GM18873 (cell line): ENCODE measurements around the gene C19orf12.

Experiments used
- ATAC-seq: cut with Tn5 transposase; IDR thresholded peaks from one replicate; pipeline ENCODE4 v1.9.1; 2021; ENCODE audit warnings: mild to moderate bottlenecking, moderate library complexity, moderate number of reproducible peaks; ENCODE audit not compliant: unreplicated experiment, low FRiP score

The C19orf12 gene

DNA sequence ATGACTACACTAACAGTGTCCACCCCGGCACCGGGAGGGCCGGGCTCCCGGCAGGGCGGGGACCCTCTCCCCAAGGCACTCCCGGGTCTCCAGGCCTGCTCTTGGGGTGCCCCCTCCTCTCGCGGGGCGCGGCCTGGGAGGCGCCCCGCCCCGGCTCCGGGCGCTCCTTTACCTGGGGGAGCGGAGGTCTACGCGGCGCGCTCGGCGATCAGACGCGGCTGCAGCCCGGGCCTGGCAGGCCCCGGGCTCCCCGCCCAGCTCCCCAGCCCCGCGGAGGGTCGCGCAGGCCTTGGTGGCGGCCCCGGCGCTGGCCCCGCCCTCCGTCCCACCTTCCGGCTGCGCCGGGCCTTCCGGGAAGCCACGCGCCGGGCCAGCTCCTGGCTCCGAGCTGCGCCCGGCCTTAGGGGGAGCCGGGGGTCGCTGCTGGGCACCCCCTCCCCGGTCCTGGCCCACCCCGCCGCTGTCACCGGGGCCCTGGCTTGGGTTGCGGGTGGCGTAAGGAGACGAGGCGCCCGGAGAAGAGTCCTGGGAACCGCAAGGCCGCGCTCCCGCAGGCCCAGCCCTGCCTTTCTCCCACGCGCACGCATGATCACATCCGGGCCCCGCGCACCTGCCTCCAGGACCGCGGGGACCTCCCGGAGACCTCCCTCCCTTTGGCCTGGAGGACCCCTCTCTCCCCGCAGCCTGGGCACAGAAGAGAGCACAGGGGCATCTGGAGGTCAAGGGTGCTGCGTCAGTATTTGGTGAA is at the start of gene C19orf12:
Gene C19orf12, minus strand, starts transcription at position 309 of the 748 bp plus-strand sequence. CDS start 6,848 bp downstream, outside the sequence.
- ATAC-seq = peak; percentile 55

DNA sequence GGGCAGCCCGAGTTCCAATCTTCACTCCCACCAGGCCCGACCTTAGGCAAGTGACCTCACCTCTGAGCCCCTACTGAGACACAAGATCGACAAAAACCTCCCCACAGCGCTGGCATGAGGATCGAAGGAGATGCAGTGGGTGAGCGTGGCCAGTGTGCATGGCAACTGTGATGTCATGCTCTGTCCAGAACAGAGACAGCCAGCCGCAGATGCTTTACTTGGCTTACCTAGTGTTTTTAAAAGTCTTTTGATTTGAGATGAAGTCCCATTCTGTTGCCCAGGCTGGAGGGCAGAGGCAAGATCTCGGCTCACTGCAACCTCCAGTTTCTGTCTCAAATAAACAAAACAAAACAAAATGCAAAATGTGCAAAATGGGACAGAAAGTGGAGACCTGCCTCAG is 49.3 kb upstream of the C19orf12 start:
- ATAC-seq = no peak

DNA sequence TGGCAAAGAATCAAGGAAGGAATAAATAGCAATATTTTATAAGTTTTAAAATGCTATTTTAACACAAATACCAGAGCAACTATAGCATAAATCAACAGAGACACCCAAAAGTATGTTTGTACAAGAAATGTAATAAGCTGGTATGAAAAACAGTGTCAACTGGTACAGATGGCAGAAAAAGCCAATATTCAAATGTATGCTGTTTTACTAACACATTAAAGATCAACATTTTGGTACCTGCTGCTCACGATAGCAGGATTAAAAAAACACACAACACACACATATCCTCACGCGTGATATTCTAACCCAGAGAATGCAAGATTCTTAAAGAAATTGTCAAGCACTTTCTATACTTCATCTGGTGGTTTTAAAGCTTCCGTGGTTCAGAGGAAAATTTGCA is 48.1 kb upstream of the C19orf12 start:
- no peak for ATAC-seq

GRCh38 chr19:29761575-29762232 is 46.6 kb upstream of the C19orf12 start:
- ATAC-seq = no peak

GRCh38 chr19:29760752-29761502 is 45.9 kb upstream of the C19orf12 start:
- ATAC-seq = no peak

- ATAC-seq = no peak
Observed at GRCh38 chr19:29759359-29759758, 44.3 kb upstream of the C19orf12 start.

DNA sequence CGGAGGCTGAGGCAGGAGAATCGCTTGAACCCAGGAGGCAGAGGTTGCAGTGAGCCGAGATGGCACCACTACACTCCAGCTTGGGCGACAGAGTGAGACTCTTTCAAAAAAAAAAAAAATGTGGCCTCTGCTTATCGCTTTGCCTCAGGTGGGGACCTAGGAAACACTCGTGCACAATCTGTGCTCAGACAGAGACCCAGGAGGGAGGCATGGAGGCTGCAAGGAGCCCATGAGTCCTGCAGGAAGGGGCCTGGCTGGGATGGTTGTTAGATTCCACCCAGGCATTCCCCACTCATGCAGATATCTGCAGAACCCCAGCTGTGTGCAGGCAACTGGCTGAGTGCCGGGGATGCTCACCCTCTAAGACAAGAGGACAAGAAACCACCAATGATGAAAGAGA is 43.8 kb upstream of the C19orf12 start:
- no peak for ATAC-seq

DNA sequence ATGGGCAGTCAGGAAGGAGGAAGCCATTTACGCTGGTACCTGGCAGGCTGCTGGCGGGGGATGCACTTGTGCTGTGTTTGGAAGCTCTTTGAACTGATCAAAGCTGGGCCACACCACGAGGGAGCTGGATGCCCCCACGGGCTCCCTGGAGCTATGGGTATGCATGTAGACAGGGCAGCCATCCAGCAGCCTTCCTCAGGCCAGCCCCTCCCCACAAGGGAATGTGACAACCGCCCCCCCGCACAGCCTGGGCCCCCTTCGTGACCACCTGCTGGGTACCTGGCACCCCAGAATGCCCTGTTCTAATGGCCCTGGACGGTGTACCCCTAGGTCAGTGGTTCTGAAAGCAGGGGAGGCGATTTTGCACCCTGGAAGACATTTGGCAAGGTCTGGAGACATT is 42.5 kb upstream of the C19orf12 start:
- no peak for ATAC-seq

- ATAC-seq = no peak
Observed at GRCh38 chr19:29753934-29754305, 38.9 kb upstream of the C19orf12 start.

GRCh38 chr19:29753190-29753933 is 38.3 kb upstream of the C19orf12 start:
- no peak for ATAC-seq

DNA sequence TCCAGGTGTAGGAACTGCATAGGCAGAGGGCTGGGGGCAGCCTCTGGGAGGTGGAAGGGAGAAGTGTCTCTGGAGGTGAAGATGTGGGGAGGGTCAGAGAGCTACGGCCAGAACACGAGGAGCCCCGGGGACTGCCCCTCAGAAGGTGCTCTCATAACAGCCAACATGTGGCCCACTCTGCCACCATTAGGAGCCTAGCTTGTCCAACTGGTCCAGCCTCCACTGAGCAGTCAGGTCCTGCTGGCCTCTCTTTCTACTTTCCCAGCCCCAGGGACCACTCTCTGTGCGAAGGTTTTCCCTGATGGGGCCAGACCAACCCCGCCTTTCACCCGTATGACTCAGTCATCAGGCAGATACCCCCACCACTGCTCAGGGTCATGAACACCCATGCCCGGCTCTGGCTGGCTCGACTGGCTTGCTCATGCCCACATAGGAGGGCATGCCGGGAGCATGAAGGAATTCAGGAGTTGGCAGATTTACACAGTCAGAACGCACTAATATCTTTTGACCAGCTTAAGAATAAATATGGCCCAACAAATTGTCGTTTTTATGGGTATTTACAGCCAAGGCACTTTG is 37.5 kb upstream of the C19orf12 start:
- no peak for ATAC-seq

- no peak for ATAC-seq
Observed at GRCh38 chr19:29751932-29752331, 36.9 kb upstream of the C19orf12 start.

GRCh38 chr19:29750001-29750400 is 34.9 kb upstream of the C19orf12 start:
- no peak for ATAC-seq

DNA sequence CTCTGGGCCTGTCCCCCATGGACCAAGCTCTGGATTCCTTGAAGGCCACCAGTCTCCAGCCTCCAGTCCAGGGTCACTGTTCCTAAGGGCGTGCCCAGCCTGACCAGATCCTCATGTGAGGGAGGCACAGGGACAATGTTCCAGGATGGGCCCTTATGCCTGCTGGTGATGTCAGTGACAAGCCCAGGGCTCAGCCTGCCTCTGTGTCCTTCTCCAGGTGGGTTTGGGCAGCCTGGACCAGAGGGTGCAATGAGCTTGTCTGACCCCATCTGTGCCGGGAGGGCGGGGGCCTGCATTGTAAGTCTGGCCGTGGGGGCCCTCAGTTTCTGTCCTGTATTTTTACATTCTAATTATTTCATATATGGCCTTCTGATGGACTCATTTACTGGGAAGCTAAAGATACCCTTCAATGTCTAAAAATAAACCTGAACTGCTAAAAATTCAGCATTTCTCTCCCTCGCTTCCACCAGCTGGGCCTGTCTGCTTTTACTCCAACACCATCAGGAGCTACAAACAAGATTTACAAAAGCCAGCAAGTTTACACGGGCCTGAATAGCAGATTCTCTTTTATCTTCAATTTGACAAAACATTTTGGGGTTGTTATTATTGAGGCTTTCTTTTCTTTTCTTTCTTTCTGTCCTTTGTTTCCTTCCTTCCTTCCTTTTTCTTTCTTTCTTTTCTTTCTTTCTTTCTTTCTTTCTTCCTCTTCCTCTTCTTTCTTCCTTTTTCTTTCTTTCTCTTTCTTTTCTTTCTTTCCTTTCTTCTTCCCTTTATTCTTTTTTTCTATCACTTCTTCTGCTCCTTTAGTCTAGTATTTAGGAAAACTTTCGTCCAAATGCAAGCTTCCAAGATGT is 34.2 kb upstream of the C19orf12 start:
- ATAC-seq = no peak

- no peak for ATAC-seq
Observed at GRCh38 chr19:29745253-29745652, 30.2 kb upstream of the C19orf12 start.

GRCh38 chr19:29743681-29744080 is 28.6 kb upstream of the C19orf12 start:
- ATAC-seq = no peak

- no peak for ATAC-seq
Observed at GRCh38 chr19:29741776-29742175, 26.7 kb upstream of the C19orf12 start.

DNA sequence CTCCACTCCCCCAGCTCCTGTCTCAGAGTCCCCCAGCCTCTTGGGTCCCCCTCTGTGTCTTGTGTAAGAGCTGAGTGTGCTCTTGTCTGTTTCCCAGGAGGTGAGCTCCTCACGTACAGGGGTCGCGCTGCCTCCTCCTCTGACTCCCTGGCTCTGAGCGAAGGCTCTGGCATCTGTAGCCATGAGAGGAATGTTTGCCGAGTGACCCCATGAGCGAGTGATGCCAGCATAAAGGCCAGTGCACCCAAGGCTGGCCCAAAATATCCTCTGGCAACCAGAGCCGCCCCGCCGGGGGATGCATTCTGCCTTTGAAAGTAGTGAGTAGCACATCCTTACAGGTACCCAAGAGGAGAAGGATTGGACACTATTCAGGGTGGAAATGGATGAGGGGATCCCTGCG is 26.2 kb upstream of the C19orf12 start:
- ATAC-seq = no peak

GRCh38 chr19:29737461-29738000 is 22.5 kb upstream of the C19orf12 start:
- no peak for ATAC-seq
